Memory B cell (primary cell): ENCODE results near the gene CDC42BPB.

Experiments
- ATAC-seq: fragments of 150-1000 bp; cut with Tn5 transposase; 2 replicates; pipeline ENCODE4 v1.10.0; 2021; ENCODE audit warnings: low read depth, mild to moderate bottlenecking, moderate library complexity
- DNase-seq, 2 donors: peaks; one replicate each; pipeline ENCODE4 v3.0.0; 2022; ENCODE audit warnings: low spot score in 2 of 2
- H3K27ac Mint-ChIP-seq: one replicate; pipeline ENCODE4 v1.8.0; 2022; ENCODE audit warnings: mild to moderate bottlenecking, moderate library complexity, mixed read lengths
- H3K27me3 Mint-ChIP-seq: one replicate; pipeline ENCODE4 v1.8.0; 2022; ENCODE audit warnings: mixed read lengths
- H3K36me3 Mint-ChIP-seq: one replicate; pipeline ENCODE4 v1.8.0; 2022; ENCODE audit warnings: mild to moderate bottlenecking, mixed read lengths
- H3K4me1 Mint-ChIP-seq: one replicate; pipeline ENCODE4 v1.8.0; 2022; ENCODE audit warnings: mixed read lengths
- H3K4me3 Mint-ChIP-seq: one replicate; pipeline ENCODE4 v1.8.0; 2022; ENCODE audit warnings: mild to moderate bottlenecking, moderate library complexity, mixed read lengths
- H3K9me3 Mint-ChIP-seq: one replicate; pipeline ENCODE4 v1.8.0; 2022; ENCODE audit warnings: mixed read lengths

CDC42BPB gene

GRCh38 chr14:103072595-103073366, 15.4 kb upstream of the CDC42BPB start:
- DNase-seq (no peak), ATAC-seq (no peak)
- peaks cover 3% of the 10 kb centered on the region for H3K4me1 Mint-ChIP-seq
- H3K36me3 Mint-ChIP-seq: no peaks in the 10 kb centered on the region
- no peak overlapping the region for H3K4me3 Mint-ChIP-seq
- no peaks in the 10 kb centered on the region for H3K9me3 Mint-ChIP-seq
- H3K27me3 Mint-ChIP-seq: peaks cover 2% of the 10 kb centered on the region
- no peak overlapping the region for H3K27ac Mint-ChIP-seq

- H3K27me3 Mint-ChIP-seq: peaks cover 2% of the 10 kb centered on the region
- DNase-seq: no peak
- peaks cover 3% of the 10 kb centered on the region for H3K4me1 Mint-ChIP-seq
- no peaks in the 10 kb centered on the region for H3K9me3 Mint-ChIP-seq
- no peak overlapping the region for H3K4me3 Mint-ChIP-seq
- ATAC-seq: no peak
- H3K27ac Mint-ChIP-seq: no peak overlapping the region
- H3K36me3 Mint-ChIP-seq: no peaks in the 10 kb centered on the region
Measured at GRCh38 chr14:103071544-103072251, 14.3 kb upstream of the CDC42BPB start.

GRCh38 chr14:103070971-103071542, 13.7 kb upstream of the CDC42BPB start:
- DNase-seq: no peak
- Mint-ChIP-seq H3K4me3 (no peak overlapping the region), H3K36me3 (no peaks in the 10 kb centered on the region), H3K4me1 (peaks cover 3% of the 10 kb centered on the region), H3K9me3 (no peaks in the 10 kb centered on the region), H3K27ac (no peak overlapping the region), H3K27me3 (peaks cover 2% of the 10 kb centered on the region)
- no peak for ATAC-seq

GRCh38 chr14:103070263-103070885, 13.0 kb upstream of the CDC42BPB start:
- Mint-ChIP-seq H3K9me3 (no peaks in the 10 kb centered on the region), H3K27ac (no peak overlapping the region), H3K36me3 (no peaks in the 10 kb centered on the region), H3K4me3 (no peak overlapping the region), H3K4me1 (peaks cover 3% of the 10 kb centered on the region), H3K27me3 (peaks cover 2% of the 10 kb centered on the region)
- no peak for DNase-seq
- no peak for ATAC-seq

DNA sequence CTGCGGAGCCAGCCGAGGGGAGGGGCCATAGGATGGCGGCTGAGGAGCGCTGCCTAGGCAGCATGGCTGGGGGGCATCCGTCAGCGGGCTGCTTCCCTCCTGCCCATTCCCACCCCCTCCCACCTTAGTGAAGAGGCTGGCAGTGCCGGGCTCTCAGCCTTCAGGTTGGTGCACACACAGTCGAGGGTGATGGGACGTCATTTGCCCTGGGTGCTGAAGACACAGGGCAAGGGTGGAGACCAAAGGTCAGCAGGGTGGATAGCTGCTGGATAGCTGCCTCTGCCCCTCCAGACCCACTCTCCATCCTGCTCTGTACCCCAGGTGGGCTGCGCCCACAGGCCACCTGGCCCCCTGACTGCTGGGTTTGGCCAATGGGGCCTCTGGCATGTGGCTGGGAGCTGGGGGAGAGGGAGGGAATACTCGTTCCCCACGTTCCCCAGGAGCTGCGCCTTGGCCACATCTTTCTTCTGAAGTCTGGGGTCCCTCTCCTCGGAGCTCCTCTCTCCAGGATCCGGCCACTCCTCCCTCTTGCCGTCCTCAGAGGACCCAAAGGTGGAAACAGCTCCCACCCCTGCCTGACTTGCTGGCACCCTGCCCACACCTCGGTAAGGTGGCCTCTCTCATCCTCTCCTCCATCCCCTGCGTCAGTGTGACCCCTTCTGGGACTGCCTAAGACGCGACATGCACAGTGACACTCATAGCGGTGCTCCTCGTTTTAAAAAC, 11.2 kb upstream of the CDC42BPB start:
- H3K27me3 Mint-ChIP-seq: peaks cover 2% of the 10 kb centered on the region
- peaks cover 3% of the 10 kb centered on the region for H3K4me1 Mint-ChIP-seq
- no peak overlapping the region for H3K4me3 Mint-ChIP-seq
- no peaks in the 10 kb centered on the region for H3K36me3 Mint-ChIP-seq
- no peaks in the 10 kb centered on the region for H3K9me3 Mint-ChIP-seq
- ATAC-seq: no peak
- no peak for DNase-seq
- H3K27ac Mint-ChIP-seq: no peak overlapping the region

GRCh38 chr14:103067231-103067954, 10.0 kb upstream of the CDC42BPB start:
- Mint-ChIP-seq H3K4me1 (peaks cover 3% of the 10 kb centered on the region), H3K4me3 (no peak overlapping the region), H3K36me3 (no peaks in the 10 kb centered on the region), H3K27ac (no peak overlapping the region), H3K27me3 (peaks cover 2% of the 10 kb centered on the region), H3K9me3 (no peaks in the 10 kb centered on the region)
- DNase-seq: no peak
- ATAC-seq: no peak

- peaks cover 5% of the 10 kb centered on the region for H3K4me1 Mint-ChIP-seq
- no peak overlapping the region for H3K4me3 Mint-ChIP-seq
- no peak overlapping the region for H3K27ac Mint-ChIP-seq
- no peaks in the 10 kb centered on the region for H3K9me3 Mint-ChIP-seq
- DNase-seq (no peak), ATAC-seq (no peak)
- H3K27me3 Mint-ChIP-seq: peaks cover 2% of the 10 kb centered on the region
- H3K36me3 Mint-ChIP-seq: no peaks in the 10 kb centered on the region
Measured at GRCh38 chr14:103066399-103066798, 9.1 kb upstream of the CDC42BPB start.

- DNase-seq (no peak), ATAC-seq (no peak)
- Mint-ChIP-seq H3K27ac (no peak overlapping the region), H3K27me3 (peaks cover 2% of the 10 kb centered on the region), H3K9me3 (no peaks in the 10 kb centered on the region), H3K4me1 (peaks cover 5% of the 10 kb centered on the region), H3K4me3 (no peak overlapping the region), H3K36me3 (no peaks in the 10 kb centered on the region)
Measured at GRCh38 chr14:103065861-103066260, 8.5 kb upstream of the CDC42BPB start.

- Mint-ChIP-seq H3K27me3 (peaks cover 2% of the 10 kb centered on the region), H3K4me1 (peaks cover 5% of the 10 kb centered on the region), H3K9me3 (no peaks in the 10 kb centered on the region), H3K36me3 (no peaks in the 10 kb centered on the region), H3K27ac (no peak overlapping the region), H3K4me3 (no peak overlapping the region)
- DNase-seq (no peak), ATAC-seq (no peak)
Measured at GRCh38 chr14:103064978-103065377, 7.6 kb upstream of the CDC42BPB start.

- Mint-ChIP-seq H3K9me3 (no peaks in the 10 kb centered on the region), H3K27ac (no peak overlapping the region), H3K27me3 (no peaks in the 10 kb centered on the region), H3K4me3 (no peak overlapping the region), H3K4me1 (peaks cover 5% of the 10 kb centered on the region), H3K36me3 (no peaks in the 10 kb centered on the region)
- ATAC-seq: no peak
- no peak for DNase-seq
Measured at GRCh38 chr14:103064436-103064835, 7.1 kb upstream of the CDC42BPB start.

GRCh38 chr14:103061482-103061976, 4.2 kb upstream of the CDC42BPB start:
- H3K27ac Mint-ChIP-seq: no peak overlapping the region
- no peaks in the 10 kb centered on the region for H3K9me3 Mint-ChIP-seq
- peaks cover 1% of the 10 kb centered on the region for H3K36me3 Mint-ChIP-seq
- DNase-seq (no peak), ATAC-seq (no peak)
- H3K4me3 Mint-ChIP-seq: no peak overlapping the region
- H3K4me1 Mint-ChIP-seq: peaks cover 8% of the 10 kb centered on the region
- H3K27me3 Mint-ChIP-seq: no peaks in the 10 kb centered on the region

- H3K36me3 Mint-ChIP-seq: peaks cover 2% of the 10 kb centered on the region
- ATAC-seq (no peak), DNase-seq (no peak)
- peaks cover 22% of the 10 kb centered on the region for H3K4me1 Mint-ChIP-seq
- no peaks in the 10 kb centered on the region for H3K27me3 Mint-ChIP-seq
- no peaks in the 10 kb centered on the region for H3K9me3 Mint-ChIP-seq
- H3K27ac Mint-ChIP-seq: no peak overlapping the region
- H3K4me3 Mint-ChIP-seq: no peak overlapping the region
Measured at GRCh38 chr14:103059556-103059955, 2.2 kb upstream of the CDC42BPB start.
